Germinal center (tissue), 1 donor: ENCODE results near the gene ABCG1.

ENCODE experiments used
- DNase-seq: peaks from one replicate; pipeline ENCODE4 v3.0.0; 2012; ENCODE audit warnings: mixed read lengths, low spot score

Gene ABCG1

DNA sequence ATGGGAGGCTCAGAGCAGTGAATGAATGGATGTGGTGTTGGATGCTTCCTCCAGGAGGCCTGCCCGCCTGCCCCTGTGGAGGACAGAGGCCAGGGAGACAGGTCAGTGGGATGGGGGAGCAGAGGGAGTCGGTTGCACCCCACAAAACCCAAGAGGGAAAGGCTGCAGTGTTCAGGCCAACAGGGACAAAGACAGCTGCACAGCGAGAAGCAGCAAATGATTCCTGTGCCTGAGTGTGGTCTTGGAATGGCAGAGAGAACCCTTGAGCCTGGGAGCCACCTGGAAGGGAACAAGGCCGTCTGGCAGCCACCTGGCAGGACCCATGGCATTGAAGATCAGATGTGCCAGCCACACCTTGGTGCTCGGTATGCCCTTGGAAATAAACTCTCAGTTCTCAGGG, 88.2 kb downstream of the ABCG1 start:
- no peak for DNase-seq

DNA sequence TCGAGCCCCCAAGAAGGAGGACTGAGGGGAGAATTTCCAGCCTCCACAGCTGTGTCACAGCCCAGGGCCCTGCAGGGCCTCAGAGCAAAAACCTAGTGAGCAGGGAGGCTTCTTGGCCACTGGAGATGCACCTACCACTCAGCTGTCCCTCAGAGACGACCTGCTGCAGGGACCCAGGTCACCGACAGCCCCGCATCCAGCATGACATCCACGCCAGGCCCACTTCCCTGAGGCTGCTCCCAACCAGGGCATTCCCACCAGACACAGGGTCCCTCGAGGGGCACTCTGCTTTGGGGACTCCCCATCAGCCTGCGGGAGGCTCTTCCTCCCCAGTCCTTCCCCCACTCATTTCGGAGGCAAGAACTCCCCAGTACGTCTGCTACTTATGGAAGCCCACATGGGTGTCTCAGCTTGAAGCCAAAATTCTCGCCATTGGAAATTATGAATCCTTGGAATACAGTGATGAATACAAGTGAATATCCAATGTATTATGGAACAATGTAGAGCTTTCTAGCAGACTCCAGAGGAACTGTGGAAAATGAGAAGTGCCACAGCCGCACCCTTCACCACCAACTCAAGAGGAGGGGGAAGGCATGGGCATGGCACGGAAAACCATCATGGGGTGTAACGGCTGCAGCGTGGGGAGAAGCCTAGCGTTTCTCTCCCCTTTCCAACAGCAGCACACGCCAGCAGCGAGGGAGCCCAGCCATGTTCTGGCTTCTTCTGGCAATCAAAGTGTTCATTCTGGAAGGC, 89.4 kb downstream of the ABCG1 start:
- no peak for DNase-seq

DNA sequence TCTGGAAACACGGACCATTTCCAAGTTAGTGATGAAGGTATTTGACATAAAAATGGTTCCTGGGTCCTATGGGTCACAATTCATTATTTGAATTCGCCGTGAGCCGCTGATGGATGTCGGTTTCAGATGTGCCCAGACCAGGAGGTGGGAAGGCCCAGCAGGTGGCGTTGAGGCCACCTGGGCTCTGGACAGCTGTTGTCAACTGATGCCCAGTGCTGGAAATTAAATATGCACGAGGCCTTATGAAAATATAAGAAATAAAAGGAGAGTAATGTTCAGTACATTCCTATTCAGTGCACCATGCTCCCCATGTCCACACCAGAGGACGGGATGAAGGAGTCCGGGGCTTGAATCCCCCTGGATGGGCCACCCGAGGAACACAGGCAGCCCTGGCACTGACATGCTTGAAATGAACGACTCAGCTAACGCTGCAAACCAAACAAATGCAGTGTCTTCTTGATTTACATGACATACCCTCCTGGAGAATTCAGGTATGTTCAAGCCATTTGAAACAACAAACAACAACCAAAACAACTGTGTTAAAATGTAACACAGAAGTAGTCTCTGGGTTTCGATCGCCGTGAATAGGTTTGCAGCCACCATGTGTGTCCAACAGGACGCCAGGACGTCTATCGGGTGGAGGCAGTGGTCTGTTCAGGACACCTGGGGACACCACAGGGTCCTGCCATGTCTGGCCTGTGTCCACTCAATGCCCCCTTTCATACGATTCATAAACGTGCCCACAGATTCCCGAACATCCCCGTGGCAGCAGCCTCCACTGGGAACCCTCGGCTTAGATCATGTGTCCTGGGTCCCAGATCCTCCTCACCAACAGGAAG, 90.2 kb downstream of the ABCG1 start:
- DNase-seq = no peak

DNA sequence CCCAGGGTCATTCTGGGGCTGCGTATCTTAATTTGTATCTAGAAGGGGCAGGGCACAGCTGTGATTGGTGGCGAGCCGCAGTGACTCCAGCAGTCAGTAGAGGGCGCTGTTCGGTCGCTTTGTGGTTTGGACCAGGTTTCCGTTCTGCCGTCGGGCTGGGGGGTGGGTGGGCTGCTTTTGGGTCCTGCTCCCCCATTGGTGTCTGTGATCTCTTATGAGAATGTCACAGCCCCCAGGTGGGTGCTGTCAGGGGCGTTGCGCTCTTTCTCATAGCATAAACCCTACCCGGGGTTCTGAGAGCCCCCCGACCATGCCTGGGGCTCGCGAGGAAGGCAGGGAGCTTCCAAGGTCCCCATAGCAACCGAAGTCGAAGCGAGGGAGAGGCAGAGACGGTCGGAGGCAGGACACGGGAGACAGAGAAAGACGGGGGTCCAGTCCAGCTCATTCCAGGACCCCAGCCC, 90.8 kb downstream of the ABCG1 start:
- peak; percentile 75 for DNase-seq

DNA sequence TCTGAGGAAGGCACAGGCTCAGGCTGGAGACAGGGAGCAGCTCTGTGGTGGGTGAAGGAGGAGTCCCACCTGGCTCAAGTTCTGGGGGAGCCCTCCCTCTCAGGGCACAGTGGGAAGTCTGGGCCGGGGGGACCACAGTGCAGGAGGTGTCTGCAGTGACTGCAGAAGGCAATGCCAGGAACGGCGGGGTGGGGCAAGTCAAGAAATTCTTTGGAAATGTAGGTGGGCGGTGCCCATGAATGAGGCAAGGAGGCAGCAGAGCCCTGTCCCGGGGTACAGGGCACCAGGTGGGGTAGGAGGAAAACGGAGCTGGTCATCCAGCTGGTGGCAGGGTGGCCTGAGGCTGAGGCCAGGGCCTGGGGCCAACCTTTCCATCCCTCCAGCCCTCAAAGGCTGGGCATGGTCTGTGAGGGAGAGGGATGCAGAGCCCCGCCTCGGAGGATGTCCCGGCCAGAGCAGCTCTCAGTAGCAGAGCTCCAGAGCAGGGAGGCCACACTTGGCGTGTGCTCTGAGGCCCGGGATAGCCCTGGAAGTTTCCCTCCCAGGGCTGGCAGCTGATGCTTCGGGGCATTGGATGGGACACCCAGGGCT, 91.6 kb downstream of the ABCG1 start:
- DNase-seq = no peak

DNA sequence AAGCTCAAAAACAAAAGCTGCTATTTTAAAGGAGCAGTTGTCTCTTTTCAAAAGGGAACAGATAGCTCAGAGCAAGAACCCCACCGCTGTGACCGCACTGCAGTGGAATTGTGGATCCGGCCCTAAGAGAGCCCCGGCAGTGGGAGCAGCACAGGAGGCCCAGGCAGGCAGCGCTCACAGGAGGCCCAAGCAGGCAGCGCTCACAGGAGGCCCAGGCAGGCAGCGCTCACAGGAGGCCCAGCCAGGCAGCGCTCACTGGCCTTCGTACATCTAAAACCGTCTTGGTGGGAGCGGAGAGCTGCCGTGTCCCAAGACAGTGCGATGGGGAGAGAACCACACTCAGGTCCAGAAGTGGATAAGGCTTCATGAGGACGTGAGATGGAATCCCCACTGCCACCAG, 92.2 kb downstream of the ABCG1 start:
- no peak for DNase-seq

DNA sequence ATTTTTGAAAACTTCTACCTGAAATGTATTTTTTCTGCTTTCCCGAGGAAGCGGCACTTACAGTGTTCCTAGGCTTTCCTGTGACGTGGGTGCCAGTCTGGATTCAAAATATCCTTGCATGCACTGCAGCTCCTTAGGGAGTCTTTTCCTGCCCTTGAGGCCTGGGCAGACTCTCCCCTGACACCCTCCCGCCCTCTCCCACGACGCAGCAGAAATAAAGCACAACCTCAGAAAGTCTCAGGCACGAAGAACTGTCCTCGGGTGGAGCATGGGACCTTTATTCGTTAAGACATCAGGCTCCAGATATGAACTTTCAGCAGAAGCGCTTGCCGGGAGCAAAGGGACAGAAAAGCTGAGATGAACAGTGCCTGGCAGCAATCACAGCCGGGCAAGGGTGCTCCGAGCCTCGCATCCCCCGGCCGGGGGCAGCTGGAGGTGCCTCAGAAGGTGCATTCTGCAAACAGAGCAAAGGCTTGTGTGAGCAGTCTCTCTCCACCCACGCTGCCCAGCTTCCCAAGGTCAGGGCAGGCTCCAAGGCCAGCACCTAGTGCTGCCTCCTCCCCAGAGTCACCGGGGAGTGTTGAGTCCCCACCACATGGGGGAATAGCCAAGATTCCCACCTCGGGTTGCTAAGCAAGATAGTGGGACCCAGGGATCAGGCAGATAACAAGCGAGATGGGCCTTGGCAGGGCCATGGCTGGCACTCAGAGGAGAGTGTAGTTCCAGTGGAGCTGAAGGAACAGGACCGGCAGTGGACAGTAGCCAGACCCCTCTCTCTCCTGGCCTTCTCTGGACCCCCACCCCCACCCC, 93.1 kb downstream of the ABCG1 start:
- no peak for DNase-seq

DNA sequence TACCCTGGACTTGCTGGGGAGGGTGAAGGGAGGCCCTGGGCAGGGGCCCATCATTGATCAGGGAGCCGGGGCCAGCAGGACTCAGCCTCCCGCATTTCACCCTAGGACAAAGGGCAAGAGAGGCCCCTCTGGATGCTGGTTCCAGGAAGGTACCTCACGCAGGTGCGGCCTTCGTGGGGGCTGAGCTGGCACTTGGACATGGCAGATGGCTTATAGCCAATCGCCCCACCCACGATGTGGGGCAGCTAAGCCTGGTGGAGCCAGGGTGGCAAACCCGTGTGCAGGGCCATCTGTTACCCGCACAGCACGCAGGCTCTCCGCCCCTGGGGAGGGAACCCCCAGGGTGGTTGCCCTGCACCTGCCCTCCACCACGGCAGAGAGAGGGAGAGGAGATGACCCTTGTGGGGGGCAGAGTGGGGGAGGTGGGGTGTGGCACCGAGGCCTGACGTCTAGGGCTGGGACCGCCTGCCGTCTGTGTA, 93.7 kb downstream of the ABCG1 start:
- no peak for DNase-seq

DNA sequence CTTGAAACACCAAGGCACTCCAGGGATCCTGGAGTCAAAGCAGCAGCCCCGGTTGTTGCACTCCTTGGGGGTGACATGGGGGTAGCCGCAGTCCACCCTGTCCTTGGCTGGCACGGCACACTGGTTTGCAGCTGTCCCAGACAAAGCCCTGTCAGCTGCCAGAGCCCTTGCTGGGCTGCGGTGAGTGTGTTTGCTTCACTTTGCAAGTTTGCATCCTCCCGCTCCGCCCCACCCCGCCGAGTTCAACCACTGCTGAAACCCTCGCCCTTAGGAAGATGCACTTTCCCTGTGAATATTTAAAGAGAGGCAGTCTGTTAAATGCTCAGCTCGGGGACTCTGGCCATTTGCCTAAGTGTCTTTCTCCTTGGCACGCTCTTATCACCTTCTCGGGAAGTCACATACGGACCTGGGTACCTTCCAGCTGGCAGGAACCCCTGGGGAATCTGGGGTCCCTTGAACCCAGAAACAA, 94.6 kb downstream of the ABCG1 start:
- no peak for DNase-seq

DNA sequence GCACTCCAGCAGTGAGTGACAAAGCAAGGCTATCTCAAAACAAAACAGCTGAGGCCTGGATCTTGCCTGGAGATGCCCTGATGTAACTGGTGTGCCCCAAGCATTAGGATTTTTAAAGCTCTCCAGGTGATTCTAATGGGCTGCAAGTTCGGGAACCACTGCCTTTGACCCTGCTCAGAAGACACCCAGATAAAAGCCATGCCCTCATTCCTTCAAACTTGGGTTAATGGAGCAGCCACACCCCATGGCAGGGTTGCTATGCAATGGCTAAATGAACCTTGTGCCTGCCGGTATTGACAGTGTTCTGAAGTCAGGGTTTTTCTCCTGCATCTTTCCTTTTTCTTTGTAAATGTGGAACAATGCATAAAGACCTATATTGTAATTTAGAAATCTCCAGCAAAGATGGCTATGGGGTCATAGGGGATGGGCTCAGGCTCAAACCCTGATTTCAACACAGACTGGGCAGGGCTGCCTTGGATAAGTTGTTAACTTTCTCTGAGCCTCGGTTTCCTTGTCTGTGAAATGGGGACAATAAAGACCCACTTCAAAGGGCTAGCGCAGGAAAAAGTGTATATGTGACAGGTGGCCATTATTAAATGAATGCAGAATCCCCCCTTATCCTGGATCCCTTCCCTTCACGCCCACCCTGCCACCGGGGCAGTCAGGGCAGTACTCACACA, 95.8 kb downstream of the ABCG1 start:
- DNase-seq = no peak

DNA sequence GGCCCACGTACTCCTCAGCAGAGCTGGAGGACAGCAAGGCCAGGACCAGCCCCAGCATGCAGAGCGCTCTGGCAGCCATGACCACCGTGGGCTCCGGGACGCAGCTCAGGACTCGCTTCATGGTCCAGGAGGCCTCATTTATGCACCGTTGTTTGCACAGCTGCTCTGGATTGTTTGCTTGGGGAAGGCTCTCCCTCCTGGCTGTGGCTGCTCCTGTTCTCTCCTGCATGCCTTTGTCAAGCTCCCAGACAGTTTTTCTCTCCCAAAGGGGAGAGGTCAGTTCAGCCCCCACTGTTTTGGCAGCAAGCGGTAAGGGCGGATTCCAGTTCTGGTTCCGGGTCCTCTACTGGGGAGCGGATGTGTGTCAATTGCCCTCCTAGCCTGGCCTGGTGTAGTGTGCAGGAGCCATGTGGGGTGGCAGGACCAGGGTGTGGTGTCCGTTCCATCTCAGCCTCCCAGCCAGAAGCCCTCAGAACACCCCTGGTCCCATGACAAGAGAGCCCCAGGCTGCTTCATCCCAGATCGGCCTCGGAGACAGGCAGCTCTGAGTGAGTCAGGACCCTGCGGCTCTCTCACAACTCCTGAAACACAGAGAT, 96.5 kb downstream of the ABCG1 start, which contains the start of gene TFF3:
TFF3 (minus strand) TSS at position 114 of the 596 bp plus-strand sequence; CDS start at position 79, 35 bp downstream.
- DNase-seq = no peak

DNA sequence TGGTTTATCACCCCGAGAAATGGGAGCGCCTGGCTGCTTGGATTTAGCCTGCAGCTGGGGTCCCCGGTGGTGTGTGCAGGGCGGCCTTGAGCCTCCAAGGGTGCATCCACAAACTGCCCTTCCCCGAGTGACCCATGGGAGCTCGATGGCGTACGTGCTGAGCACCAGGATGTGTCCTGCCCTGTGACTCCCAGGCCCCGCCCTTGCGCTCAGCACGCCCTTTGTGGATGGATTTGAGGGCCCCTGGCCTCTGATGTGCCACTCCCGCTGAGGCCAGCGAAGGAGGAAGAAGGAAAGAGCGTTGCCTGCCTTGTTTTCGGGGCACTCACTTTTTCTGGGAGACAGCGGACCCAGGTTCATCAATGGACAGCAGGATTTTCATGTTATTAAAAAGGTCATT, 98.0 kb downstream of the ABCG1 start:
- no peak for DNase-seq

DNA sequence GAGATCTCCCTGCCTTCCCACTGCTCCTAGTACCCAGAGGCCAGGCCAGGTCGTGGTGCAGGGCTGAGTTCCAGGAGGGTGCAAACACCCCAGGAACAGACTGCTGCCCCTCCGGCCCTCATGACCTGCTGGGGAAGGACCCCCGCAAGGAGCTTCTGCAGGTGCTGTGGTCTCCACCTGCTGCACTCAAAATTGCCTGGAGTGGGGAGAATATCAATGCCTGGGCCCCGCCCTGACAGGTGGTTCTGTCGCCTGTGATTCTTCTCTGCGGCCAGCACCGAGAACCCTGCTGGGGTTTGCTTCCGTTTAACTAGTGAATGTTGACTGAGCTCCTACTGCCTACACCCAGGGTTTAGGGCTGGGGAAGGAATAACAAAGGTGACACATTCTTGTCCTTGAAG, 98.4 kb downstream of the ABCG1 start:
- no peak for DNase-seq

DNA sequence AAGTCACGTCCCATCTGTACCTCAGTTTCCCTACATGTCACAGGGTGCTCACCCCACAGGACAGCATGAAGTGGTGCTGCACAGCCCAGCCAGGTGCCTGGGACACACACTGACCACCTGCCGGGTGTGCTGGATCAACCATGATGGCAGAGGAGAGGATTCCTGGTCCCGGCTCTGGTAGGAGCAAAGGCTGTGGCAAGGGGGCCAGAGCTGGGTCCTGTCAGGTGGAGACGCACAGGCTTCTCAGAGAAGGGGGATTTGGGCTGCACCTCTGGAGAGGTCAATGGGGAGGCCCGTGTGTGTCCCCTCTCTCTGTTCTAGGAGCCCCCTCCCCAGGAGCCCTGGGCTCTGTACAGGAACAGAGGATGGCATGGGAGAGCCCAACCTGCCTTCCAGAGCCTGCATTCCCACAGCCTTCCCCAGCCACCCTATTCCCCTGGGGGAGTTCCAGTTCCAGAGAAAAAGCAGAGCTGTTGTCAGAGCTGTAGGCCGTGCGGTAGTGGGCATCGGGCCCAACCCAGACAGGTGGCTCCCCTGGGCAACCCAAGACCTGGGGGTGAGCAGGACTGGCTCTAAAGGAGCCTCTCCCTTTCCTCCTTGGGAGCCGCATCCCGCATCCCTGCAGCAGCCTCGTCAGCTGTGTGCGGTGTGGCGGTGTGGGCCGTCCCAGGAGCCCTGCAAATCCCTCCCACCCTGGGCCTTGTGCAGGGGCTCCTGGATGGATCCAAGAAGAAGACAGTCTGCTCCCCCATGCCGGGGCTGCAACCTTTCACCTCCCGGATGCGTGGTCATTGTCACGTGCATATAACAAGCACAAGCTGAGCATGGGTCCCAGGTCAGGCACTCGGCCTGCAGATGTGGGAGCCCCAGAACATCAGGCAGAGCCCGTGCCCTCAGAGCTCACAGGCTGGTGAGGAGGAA, 99.1 kb downstream of the ABCG1 start:
- no peak for DNase-seq

DNA sequence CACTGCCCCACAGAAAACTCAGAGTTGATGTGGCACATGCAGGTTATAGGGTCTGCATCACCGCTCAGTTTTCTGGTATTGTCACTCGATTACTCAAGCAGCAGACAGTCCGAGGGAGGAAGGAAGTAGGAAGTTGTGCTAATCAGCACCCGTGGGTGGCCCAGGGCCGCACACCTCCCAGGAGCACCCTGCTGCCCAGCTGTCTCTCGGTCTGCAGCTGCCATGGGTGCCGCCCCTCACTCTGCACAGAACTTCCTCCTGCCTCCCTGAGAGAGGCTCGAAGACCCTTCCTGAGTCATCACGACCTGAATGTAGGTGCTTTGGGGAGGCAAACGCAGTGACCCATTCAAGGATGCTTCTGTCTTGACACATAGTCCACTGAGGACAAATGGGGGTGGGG, 100.4 kb downstream of the ABCG1 start:
- no peak for DNase-seq

DNA sequence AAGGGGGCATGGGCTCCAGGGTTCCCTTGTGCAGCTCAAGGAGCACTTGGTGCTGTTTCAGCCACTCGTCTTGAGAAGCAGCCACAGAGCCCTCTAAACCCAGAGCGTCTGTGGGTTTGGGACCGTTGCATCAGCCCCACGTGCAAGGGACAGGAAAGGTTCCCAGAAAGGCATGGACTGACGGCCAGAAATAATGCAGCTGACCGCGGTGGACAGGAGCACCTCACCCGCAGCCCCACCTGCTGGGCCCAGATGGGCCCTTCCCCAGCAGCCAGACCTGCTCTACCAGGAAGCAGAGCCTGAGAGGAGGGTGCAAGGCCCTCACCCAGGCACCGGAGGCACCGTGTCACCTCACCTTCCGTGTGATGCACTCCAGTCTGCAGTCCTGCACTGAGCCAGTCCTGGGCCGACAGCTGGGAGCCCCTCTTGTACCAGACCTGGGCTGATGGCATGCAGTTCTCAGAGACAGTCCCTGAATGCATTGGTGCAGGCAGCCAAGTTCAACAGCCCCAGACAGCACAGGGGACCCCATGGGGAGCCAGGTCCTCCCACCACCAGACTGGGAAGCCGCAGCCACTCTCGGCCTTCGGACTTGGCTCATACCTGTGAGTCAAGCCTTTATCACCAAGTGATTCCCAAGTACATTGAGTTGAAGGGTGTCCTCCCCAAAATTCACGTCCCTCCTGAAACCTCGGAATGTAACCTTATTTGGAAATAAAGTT, 101.1 kb downstream of the ABCG1 start:
- DNase-seq = no peak

DNA sequence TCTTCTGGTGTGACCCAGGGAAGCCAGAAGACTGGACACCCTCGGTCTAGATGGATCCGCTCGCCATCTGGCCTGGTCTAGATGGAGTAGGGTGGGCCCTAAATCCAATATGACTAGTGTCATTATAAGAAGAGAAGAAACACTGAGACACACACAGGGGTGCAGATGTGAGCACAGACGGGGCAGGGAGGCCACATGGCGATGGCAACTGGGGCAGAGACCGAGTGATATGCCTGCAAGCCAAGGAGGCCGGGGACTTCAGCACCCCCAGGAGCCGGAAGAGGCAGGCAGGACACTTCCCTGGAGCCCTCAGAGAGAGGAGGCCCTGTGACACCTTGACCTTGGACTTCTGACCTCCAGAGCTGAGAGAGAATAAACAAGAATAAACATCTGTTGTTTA, 101.9 kb downstream of the ABCG1 start:
- no peak for DNase-seq

DNA sequence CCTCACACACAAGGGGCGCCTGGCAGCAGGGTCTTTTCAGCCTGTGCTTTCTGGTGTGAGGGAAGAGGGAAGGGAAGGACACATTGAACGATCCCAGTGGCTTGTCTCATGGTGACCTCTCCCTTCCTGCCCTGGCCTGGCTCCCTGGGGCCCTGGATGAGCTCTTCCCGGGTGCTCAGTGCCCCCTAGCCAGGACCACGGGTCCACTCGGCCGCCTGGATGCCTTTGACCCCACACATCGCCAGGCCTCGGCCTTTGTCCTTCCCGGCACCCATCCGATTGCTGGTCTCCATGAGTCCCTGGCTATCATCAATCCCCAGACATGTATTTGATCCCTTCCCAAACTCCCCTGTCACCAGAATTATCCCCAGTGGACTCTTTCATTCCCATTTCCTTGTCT, 102.3 kb downstream of the ABCG1 start:
- no peak for DNase-seq

DNA sequence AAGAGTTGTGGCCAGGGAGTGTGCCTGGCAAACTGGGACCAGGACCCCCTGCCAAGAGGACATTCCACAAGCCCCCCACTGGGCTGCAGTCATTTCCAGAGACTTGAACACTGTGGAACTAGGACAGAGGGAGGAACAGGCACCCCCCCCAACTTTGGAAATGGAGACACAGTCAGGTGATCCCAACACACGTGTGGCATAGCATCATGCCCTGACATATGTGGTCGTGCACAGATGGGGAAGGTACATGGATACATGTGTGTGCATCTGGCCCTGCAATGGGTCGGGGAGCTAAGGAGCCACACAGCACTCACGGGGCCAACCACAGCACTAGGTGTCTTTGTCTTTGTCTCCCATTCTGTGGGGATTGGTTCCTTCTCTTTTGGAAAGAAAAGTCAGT, 102.9 kb downstream of the ABCG1 start:
- DNase-seq = no peak
